Ishikawa (cell line): Measurements from ENCODE around the gene ACY1.

Source experiments
- CREB1 ChIP-seq: IDR thresholded peaks from 2 replicates; pipeline ENCODE4 v1.6.1; 2012; ENCODE audit warnings: low read depth
- EP300 ChIP-seq: IDR thresholded peaks from 2 replicates; pipeline ENCODE4 v1.6.1; 2012; ENCODE audit warnings: borderline replicate concordance
- RAD21 ChIP-seq: IDR thresholded peaks from 2 replicates; pipeline ENCODE4 v1.6.1; 2012; ENCODE audit warnings: low read depth
- TAF1 ChIP-seq: IDR thresholded peaks from 2 replicates; pipeline ENCODE4 v1.6.1; 2012; ENCODE audit warnings: low read depth, mild to moderate bottlenecking

GRCh38 chr3:52001443-52001974, 18.2 kb downstream of the ACY1 start:
- no peak for TF ChIP-seq CREB1
- TF ChIP-seq TAF1, result no peak
- TF ChIP-seq EP300, result no peak
- TF ChIP-seq RAD21, result peak; percentile 98
